HepG2 (cell line): Measurements from ENCODE around the gene HRG. TPM values are rescaled to one million over a fixed set of nuclear protein-coding genes. Genes with fewer than 3 reads are reported as not detected.
A peak's percentile ranks its signal among the peaks of the same experiment; 100 is the strongest.

ENCODE experiments used
- ARNT ChIP-seq: fragments of 450-650 bp; IDR thresholded peaks from 2 replicates; pipeline ENCODE4 v1.6.1; 2017
- BRCA1 ChIP-seq: sonication (generic); formaldehyde crosslinking; IDR thresholded peaks from 2 replicates; pipeline ENCODE4 v1.4.0; 2020; ENCODE audit warnings: missing genetic modification reagents
- CENPX ChIP-seq: sonication (generic); formaldehyde crosslinking; IDR thresholded peaks from 2 replicates; pipeline ENCODE4 v1.9.0; 2021; ENCODE audit warnings: mild to moderate bottlenecking, missing genetic modification reagents, moderate library complexity
- FOXK2 ChIP-seq: fragments of 450-650 bp; IDR thresholded peaks from 2 replicates; pipeline ENCODE4 v1.6.1; 2016
- PAX8 ChIP-seq: sonication (generic); formaldehyde crosslinking; IDR thresholded peaks from 2 replicates; pipeline ENCODE4 v1.8.0; 2022; ENCODE audit warnings: mild to moderate bottlenecking, missing genetic modification reagents, borderline replicate concordance
- SALL1 ChIP-seq: sonication (generic); formaldehyde crosslinking; IDR thresholded peaks from 2 replicates; pipeline ENCODE4 v1.8.0; 2022; ENCODE audit warnings: mild to moderate bottlenecking, missing genetic modification reagents
- SIN3A ChIP-seq: IDR thresholded peaks from 2 replicates; pipeline ENCODE4 v1.6.1; 2011; ENCODE audit warnings: low read depth, mild to moderate bottlenecking, control low read depth, low read length, borderline replicate concordance
- SOX6 ChIP-seq, 2 experiments: fragments of 450-650 bp in 1 of 2; sonication (generic) in 1 of 2; formaldehyde crosslinking in 1 of 2; IDR thresholded peaks; 2 replicates each; pipeline versions ENCODE4 v1.4.0 to v1.6.1; 2017 to 2020; ENCODE audit warnings: antibody characterized with exemption in 1 of 2, mild to moderate bottlenecking in 1 of 2, missing genetic modification reagents in 1 of 2
- TBP ChIP-seq: sonication (generic); formaldehyde crosslinking; IDR thresholded peaks from 2 replicates; pipeline ENCODE4 v1.5.0; 2020; ENCODE audit warnings: missing genetic modification reagents
- TRIM22 ChIP-seq: fragments of 450-650 bp; IDR thresholded peaks from 2 replicates; pipeline ENCODE4 v1.6.1; 2017
- XBP1 ChIP-seq: sonication (generic); formaldehyde crosslinking; IDR thresholded peaks from 2 replicates; pipeline ENCODE4 v1.5.0; 2020; ENCODE audit warnings: missing genetic modification reagents
- YY1 ChIP-seq: IDR thresholded peaks from 2 replicates; pipeline ENCODE4 v1.6.1; 2011; ENCODE audit warnings: low read length, low read depth, moderate library complexity, mild to moderate bottlenecking; ENCODE audit not compliant: insufficient read depth, insufficient replicate concordance
- ZBTB42 ChIP-seq: sonication (generic); formaldehyde crosslinking; IDR thresholded peaks from 2 replicates; pipeline ENCODE4 v1.5.0; 2020; ENCODE audit warnings: mild to moderate bottlenecking, missing genetic modification reagents
- ZFP37 ChIP-seq: sonication (generic); formaldehyde crosslinking; IDR thresholded peaks from 2 replicates; pipeline ENCODE4 v1.4.0; 2020; ENCODE audit warnings: missing genetic modification reagents, borderline replicate concordance
- ZNF34 ChIP-seq: sonication (generic); formaldehyde crosslinking; IDR thresholded peaks from 2 replicates; pipeline ENCODE4 v1.4.0; 2020; ENCODE audit warnings: mild to moderate bottlenecking, missing genetic modification reagents, borderline replicate concordance
- ZNF740 ChIP-seq: sonication (generic); formaldehyde crosslinking; IDR thresholded peaks from 2 replicates; pipeline ENCODE4 v1.4.0; 2020; ENCODE audit warnings: missing genetic modification reagents
- ZNF749 ChIP-seq: sonication (generic); formaldehyde crosslinking; IDR thresholded peaks from 2 replicates; pipeline ENCODE4 v1.8.0; 2022; ENCODE audit warnings: mild to moderate bottlenecking, missing genetic modification reagents, moderate library complexity, borderline replicate concordance
- ZNF776 ChIP-seq: sonication (generic); formaldehyde crosslinking; IDR thresholded peaks from 2 replicates; pipeline ENCODE4 v1.4.0; 2020; ENCODE audit warnings: mild to moderate bottlenecking, missing genetic modification reagents
- ZZZ3 ChIP-seq: sonication (generic); formaldehyde crosslinking; IDR thresholded peaks from 2 replicates; pipeline ENCODE4 v1.4.0; 2020; ENCODE audit warnings: missing genetic modification reagents, mild to moderate bottlenecking, borderline replicate concordance
- polyA plus RNA-seq, 8 experiments: library from polyadenylated mRNA; depleted of rRNA in 3 of 8; stranded (reverse) in 7 of 8; unstranded in 1 of 8; fragments of >200 nt; fragmentation: Illumina TruSeq in 4 of 8; extraction: Trizol in 4 of 8; gene quantifications; 2 replicates each; pipeline versions ENCODE4 v1.2.1 to v1.2.3, GENCODE V29; 2011 to 2016; ENCODE audit warnings: low read depth in 4 of 8, missing spikeins in 1 of 8, mixed read lengths in 1 of 8; ENCODE audit not compliant: insufficient read depth in 1 of 8
- total RNA-seq, 5 experiments: library from RNA; depleted of rRNA; stranded (reverse); fragments of >200 nt; fragmentation: Illumina TruSeq; extraction: Trizol; gene quantifications; 2 replicates each; pipeline ENCODE4 v1.2.3, GENCODE V29; 2016; ENCODE audit warnings: low read depth in 1 of 5
- TF ChIP-seq, protein P1 (sequence below): IDR thresholded peaks from 2 replicates; pipeline ENCODE4 v1.6.1; 2016; ENCODE audit warnings: low read depth, control low read depth
- TF ChIP-seq, protein P2 (sequence below): sonication (generic); formaldehyde crosslinking; IDR thresholded peaks from 2 replicates; pipeline ENCODE4 v1.4.0; 2020; ENCODE audit warnings: mild to moderate bottlenecking, low read depth, missing genetic modification reagents
- TF ChIP-seq, protein P3 (sequence below): sonication (generic); formaldehyde crosslinking; IDR thresholded peaks from 2 replicates; pipeline ENCODE4 v1.4.0; 2020; ENCODE audit warnings: missing genetic modification reagents
- TF ChIP-seq, protein P4 (sequence below): IDR thresholded peaks from 2 replicates; pipeline ENCODE4 v1.6.1; 2016; ENCODE audit warnings: low read depth

The HRG gene
- total and polyA plus RNA-seq, 2 of the 13 experiments (the other 11 are each of a cell fraction or from before 2014, with no cell fraction given) = 0.09 to 0.11 TPM

DNA sequence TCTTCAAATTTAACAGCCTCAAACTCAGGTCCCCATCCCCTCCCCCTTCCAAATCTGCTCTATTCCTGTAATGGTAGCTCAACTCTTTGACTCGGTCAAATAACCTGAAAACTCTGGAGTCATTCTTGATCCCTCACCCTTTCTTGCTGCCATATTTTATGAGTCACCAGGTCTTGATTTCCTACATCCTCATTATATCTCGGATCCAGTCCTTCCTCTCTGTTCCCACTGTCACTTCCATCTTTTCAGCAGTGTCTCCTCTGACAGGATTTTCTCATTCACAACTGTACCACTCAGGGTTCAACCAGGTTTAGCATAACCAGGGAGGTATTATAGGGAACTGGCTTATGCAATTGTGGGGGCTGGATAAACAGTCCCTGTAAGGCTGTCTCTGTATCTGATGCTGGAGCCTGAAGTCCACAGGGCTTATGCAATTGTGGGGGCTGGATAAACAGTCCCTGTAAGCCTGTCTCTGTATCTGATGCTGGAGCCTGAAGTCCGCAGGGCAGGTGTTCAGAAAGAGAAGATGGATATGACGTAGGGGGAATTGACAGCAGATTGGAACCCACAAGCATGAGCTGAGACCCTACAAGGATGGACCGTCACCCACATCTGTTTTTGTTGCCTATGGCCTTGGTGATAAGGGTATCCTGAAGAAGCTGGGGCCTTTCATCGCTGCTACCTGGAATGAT is 34.7 kb upstream of the HRG start (continued):
- TF ChIP-seq ARNT (no peak), ZBTB42 (CRISPR knock-in tag) (no peak), ZFP37 (CRISPR knock-in tag) (no peak), SOX6 (IDR thresholded peaks at IDR 0.05) (no peak), SOX6 (CRISPR knock-in tag; IDR thresholded peaks at IDR 0.05) (peak; percentile 92), XBP1 (no peak), BRCA1 (CRISPR knock-in tag) (no peak), YY1 (no peak), TRIM22 (no peak), CENPX (no peak), TBP (CRISPR knock-in tag) (no peak), ZNF34 (CRISPR knock-in tag) (no peak), ZNF749 (CRISPR knock-in tag) (no peak), SIN3A (no peak), PAX8 (CRISPR knock-in tag) (no peak), SALL1 (CRISPR knock-in tag) (peak; percentile 97), FOXK2 (peak; percentile 58; the same call in 1 of the 2 replicates), ZNF776 (no peak), ZNF740 (CRISPR knock-in tag) (no peak), ZZZ3 (no peak)
- TF ChIP-seq, protein P1, sequence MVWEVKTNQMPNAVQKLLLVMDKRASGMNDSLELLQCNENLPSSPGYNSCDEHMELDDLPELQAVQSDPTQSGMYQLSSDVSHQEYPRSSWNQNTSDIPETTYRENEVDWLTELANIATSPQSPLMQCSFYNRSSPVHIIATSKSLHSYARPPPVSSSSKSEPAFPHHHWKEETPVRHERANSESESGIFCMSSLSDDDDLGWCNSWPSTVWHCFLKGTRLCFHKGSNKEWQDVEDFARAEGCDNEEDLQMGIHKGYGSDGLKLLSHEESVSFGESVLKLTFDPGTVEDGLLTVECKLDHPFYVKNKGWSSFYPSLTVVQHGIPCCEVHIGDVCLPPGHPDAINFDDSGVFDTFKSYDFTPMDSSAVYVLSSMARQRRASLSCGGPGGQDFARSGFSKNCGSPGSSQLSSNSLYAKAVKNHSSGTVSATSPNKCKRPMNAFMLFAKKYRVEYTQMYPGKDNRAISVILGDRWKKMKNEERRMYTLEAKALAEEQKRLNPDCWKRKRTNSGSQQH (CRISPR knock-in tag) = no peak
- TF ChIP-seq, protein P2, sequence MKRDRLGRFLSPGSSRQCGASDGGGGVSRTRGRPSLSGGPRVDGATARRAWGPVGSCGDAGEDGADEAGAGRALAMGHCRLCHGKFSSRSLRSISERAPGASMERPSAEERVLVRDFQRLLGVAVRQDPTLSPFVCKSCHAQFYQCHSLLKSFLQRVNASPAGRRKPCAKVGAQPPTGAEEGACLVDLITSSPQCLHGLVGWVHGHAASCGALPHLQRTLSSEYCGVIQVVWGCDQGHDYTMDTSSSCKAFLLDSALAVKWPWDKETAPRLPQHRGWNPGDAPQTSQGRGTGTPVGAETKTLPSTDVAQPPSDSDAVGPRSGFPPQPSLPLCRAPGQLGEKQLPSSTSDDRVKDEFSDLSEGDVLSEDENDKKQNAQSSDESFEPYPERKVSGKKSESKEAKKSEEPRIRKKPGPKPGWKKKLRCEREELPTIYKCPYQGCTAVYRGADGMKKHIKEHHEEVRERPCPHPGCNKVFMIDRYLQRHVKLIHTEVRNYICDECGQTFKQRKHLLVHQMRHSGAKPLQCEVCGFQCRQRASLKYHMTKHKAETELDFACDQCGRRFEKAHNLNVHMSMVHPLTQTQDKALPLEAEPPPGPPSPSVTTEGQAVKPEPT (CRISPR knock-in tag) = no peak
- TF ChIP-seq, protein P3, sequence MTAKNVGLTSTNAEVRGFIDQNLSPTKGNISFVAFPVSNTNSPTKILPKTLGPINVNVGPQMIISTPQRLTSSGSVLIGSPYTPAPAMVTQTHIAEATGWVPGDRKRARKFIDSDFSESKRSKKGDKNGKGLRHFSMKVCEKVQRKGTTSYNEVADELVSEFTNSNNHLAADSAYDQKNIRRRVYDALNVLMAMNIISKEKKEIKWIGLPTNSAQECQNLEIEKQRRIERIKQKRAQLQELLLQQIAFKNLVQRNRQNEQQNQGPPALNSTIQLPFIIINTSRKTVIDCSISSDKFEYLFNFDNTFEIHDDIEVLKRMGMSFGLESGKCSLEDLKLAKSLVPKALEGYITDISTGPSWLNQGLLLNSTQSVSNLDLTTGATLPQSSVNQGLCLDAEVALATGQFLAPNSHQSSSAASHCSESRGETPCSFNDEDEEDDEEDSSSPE (CRISPR knock-in tag) = no peak
- TF ChIP-seq, protein P4, sequence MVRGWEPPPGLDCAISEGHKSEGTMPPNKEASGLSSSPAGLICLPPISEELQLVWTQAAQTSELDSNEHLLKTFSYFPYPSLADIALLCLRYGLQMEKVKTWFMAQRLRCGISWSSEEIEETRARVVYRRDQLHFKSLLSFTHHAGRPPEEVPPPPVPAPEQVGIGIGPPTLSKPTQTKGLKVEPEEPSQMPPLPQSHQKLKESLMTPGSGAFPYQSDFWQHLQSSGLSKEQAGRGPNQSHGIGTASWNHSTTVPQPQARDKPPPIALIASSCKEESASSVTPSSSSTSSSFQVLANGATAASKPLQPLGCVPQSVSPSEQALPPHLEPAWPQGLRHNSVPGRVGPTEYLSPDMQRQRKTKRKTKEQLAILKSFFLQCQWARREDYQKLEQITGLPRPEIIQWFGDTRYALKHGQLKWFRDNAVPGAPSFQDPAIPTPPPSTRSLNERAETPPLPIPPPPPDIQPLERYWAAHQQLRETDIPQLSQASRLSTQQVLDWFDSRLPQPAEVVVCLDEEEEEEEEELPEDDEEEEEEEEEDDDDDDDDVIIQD (CRISPR knock-in tag) = 0 out of 2 replicates have a peak, but pooled peaks have one; percentile 43
